Eye (tissue), 1 donor: ENCODE data around the gene MTHFR.

Experiments used
- DNase-seq: peaks from one replicate; pipeline ENCODE4 v3.0.0-alpha.2; 2015

The MTHFR gene

DNA sequence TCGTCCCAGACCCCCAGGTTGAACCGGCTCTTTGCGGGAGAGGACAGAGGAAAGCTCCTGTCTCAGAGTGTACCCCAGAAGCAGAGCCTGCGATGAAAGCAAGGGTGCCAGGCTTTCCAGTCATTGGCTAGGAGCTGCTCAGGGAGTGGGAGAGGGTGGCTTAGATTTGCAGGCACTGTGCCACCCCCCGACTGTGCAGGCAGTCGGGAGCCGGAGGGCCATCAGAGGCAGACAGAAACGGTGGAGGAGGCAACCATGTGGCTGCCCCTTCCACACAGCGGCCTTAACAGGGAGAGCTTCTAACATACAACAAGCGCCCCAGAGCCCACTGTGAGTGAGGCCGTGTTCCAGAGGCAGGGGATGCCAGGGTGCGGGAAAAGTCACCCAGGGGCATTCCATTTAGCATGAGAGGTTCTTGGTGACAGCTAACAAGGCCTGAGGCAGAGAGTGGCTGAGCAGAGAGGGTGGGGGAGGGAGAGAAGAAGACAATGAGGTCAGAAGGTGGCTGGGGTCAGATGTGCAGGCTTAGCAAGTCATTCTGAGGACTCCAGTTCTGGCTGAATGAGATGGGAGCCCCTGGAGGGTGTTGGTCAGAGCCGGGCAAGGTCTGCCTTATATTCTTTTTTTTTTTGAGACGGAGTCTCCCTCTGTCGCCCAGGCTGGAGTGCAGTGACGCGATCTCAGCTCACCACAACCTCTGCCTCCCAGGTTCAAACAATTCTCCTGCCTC lies 53.2 kb downstream of the MTHFR start:
- DNase-seq: peak; percentile 57

DNA sequence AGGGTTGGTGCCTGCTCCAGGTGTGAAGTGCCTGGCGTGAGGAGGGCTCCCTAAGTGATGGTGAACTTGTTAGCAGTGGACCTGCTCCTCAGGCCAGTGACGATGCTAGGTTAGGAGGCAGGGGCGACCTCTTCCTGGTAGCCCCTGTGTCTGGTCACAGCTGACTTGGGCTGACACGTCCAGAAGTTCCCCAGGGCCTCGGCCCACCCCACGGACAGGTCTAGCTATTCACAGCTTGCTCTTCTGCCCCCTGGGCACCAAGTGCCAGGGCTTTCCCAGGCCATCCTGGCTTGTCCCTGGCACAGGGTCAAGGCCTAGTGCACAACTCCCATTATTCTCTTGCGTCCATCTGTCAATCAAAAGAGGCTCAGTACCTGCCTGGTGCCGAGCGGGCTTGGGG lies 54.7 kb downstream of the MTHFR start:
- DNase-seq: no peak

DNA sequence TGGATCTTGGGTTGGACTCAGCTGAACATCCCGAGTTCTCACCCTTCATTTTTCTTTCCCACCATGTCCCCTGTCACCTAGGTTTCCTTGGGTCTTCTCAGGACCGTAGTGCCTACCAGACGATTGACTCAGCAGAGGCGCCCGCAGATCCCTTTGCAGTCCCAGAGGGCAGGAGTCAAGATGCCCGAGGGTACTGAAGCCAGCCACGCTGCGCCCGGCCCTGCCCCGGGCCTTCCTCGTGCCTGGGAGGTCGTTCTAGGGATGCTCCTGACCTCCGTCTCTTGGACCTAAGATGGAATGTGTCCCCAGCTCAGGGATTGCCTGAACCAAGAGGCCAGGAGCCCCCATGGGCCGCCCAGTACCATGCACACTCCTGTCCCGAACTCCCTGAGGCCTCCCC lies 55.8 kb downstream of the MTHFR start:
- no peak for DNase-seq

- DNase-seq: no peak
These were observed 56.5 kb downstream of the MTHFR start for GRCh38 chr1:11749203-11749689.

DNA sequence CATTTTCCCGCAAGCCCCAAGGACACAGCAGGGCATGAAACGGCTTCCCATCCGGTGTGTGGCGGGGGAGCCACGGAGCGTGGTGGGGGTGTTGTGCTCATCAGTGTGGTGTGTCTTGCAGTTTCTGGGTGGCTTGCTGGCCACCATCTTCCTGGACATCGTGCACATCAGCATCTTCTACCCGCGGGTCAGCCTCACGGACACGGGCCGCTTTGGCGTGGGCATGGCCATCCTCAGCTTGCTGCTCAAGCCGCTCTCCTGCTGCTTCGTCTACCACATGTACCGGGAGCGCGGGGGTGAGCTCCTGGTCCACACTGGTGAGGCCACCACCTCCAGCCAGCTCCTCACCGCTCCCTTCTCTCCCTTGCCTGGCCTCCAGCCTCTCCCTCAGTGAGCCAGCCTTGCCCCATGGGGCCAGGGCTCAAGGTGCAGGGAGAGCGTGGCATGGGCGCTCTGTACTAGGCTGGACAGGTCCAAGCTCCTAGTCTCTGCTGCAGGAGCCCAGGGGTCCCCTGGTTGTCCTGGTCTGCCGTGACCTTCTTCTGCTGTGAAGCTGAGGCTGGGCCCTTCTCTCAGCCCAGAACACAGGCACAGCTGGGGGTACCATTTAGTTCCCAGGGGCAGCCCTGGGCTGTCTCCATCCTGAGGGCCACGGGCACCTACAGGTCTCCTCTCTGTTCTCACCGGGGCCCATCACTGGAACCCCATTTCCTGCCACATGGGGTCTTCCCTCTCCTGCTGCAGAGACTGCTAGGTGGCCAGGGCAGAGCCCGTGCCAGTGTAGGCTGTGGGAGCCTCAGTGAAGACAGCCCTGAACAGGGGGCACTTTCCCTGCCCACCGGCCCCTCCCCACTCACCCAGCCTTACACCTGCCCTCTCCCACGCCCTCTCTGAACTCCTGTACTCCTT lies 57.2 kb downstream of the MTHFR start:
- no peak for DNase-seq

DNA sequence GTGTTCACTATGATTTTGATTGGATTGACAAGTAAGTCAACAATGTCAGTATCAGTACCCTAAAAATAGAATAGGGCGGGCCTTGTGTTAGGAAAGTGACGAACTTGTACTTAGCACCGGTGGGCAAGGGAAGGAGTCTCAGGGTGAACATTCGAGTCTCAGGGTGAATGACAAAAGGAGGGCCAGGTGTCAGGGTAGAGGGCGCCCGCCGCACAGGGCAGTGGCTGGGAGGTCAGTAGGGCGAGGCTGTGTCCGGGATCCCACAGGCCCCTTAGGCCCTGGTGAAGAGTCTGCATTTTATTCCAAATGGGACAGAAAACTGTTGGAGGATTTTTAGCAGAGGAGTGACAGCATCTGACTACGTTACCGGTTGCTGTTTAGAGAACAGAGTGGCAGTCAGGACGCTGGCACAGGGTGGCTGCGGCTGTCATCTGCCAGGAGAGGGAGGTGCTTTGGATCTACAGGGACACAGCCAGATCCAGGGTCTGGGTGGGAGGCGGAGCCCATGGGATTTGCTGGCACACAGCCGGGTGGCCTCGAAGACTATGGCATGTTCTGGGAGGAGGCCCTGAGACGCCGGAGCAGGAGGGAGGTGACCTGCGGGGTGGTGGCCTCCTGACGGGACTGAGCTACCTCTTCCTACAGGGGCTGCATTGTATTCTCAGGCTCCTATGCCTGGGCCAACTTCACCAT lies 58.8 kb downstream of the MTHFR start:
- DNase-seq: no peak

DNA sequence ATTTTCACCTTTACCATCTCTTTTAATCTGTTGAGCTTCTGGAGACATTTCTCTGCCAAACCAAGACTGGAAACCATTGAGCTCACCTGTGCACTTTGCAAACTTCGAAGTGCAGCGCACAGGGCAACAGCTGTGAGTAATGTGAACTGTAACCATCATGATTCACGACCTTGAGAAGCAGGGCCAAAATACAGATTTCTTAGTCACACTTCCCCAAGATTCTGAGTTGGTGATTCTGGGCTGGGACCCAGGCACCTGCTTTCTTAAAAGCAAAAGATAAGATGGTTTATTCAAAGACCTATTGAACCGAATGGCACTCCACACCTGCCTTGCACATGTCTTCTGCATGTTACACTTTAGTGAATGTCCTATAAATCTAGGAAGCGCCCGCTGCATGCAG lies 59.7 kb downstream of the MTHFR start:
- no peak for DNase-seq

DNA sequence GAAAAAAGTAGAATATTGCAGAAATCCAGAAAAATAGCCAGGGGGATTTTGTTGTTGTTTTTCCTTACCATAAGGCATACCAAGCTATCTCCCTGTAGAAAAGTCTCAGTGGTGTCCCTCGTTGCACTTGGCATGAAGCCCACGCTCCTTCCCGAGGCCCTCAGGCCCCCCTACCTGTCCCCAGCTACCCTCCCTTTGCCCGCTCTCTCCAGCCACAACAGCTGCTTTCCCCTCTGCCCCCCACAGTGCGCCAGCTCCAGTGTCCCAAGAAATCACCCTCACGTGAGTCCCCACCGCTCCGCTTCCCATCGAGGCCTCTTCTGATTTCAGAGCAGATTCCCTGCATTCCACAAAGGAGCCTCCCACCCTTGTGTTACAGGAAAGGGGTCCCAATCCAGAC lies 61.5 kb downstream of the MTHFR start:
- DNase-seq: no peak

DNA sequence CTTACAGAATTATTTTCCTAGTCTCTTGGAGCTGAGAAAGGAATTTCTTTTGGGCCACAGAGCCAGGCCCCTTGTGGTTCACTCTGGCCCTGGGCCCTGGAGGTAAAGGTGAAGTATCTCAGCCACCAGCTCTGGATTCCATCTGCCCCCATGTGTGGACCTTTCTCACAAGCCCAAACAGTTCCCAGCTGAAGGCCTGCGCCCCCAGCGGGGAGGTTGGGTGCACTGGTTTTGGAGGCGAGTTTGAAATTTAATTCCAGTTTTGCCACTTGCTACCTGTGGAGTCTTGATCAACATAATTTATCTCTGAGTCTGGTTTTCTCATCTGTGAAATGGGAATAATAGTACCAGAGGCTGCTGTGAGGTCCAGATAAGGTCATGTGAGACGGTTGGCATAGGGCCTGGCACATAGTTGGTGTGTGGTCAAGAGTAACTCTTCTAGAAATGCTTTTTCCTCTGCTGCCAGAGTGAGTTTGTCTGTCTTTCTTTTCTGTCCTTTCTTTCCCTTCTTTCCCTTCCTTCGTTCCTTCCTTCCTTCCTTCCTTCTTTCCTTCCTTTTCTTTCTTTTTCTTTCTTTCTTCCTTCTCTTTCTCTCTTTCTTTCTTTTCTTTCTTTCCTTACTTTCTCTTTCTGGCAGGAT lies 63.7 kb downstream of the MTHFR start:
- no peak for DNase-seq

DNA sequence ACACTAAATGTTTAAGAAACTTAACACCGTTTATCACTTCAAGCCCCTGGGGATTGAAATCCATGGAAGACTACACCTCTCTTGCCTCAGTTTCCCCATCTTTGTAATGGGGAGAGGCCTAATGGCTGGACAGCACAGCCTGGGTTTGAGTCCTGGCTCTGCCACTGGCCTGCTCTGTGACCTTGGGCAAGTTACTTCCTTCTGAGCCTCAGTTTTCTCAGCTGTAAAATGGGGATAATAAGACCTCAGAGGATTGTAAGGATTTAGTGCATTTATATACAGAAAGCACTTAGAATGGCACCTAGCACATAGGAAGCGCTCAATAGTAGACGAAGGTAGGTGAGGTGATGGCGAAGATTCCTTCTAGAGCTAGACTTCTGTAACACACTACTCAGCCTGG lies 64.3 kb downstream of the MTHFR start:
- no peak for DNase-seq

GRCh38 chr1:11740258-11741192 lies 65.2 kb downstream of the MTHFR start:
- no peak for DNase-seq

DNA sequence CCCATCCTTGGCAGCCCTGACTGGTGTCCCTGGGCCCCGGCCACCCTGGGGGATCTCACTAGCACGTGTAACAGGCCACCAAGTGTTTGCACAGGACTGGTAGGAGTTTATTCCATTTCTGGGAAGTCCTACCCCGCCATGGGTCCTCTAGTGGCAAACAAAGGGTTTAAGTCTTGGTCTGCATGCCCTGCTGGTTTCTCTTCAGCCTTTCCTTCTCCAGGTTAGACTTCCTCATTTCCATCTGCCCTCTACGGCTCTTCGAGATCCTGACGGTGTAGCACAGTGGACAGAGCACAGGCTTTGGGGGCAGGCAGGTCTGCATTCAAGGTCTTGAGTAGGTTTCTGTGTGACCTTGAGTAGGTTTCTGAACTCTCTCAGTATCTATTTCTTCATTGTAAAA lies 67.0 kb downstream of the MTHFR start:
- DNase-seq: no peak

GRCh38 chr1:11738096-11738495 lies 67.7 kb downstream of the MTHFR start:
- no peak for DNase-seq

- DNase-seq: peak; percentile 59
These were observed 68.8 kb downstream of the MTHFR start for GRCh38 chr1:11736746-11737639.

DNA sequence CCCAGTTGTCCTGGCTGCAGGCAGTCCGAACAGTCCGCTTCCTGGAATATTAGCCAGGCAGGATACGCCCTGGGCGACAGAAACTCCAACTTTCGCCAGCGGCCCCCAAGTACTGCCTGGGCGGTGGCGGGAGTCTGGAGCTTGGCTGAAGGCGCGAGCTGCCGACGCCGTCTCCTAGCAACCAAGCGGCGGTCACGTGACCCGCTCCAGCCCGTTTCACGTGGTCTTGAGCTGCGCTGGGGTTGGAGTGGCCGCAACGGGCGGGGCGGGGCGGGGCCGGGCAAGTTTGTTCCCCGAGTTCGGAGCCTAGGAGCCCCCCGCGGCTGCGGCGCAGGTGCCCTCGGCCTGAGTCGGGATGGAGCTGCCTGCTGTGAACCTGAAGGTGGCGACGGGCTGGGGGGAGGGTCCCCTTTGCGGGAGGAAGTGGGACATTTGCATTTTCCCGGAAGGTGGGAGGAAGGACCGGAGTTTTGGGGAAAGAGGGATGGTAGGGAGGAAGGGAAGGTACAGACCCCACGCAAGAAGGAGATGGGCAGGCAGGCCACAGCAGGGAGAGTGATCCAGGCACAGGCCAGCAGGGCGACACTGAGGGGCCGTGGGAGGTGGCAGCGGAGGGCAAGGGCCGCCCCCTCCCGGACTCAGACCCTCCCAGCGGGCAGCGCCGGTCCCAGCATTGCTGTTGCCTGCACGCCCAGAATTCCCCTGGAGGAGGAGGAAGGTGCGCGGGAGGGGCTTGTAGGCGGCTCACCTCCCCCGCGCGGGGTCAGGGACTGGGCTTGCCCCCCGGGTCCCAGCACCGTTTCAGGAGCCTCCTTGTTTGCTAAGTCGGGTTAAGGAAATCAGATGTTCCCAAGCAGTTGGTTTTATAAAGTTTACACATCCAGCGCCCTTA lies 69.7 kb downstream of the MTHFR start, which contains the start of gene AGTRAP:
AGTRAP (plus strand) TSS at position 283 of the 892 bp plus-strand sequence; CDS start at position 356, 73 bp downstream.
- peak; percentile 95 for DNase-seq
